Activated CD8-positive, alpha-beta T cell treated with anti-CD3 and anti-CD28 coated beads for 36 hours (primary cell): ENCODE results near the gene ANKS1B. TPM values are rescaled to one million over a fixed set of nuclear protein-coding genes. Genes with fewer than 3 reads are reported as not detected.

Experiments used
- ATAC-seq: fragments of 200-7000 bp; cut with Tn5 transposase; one replicate; pipeline ENCODE4 v1.10.0; 2021; ENCODE audit warnings: mild to moderate bottlenecking, moderate library complexity
- CTCF ChIA-PET: fragments of 350-600 bp; sonication (Branson Sonifier 250); formaldehyde crosslinking; loops from one replicate; lab custom pipeline; 2021; ENCODE audit warnings: antibody characterized with exemption; lab: Charles Lee
- POLR2A ChIA-PET: fragments of 350-600 bp; sonication (Branson Sonifier 250); formaldehyde crosslinking; loops from one replicate; lab custom pipeline; 2021; ENCODE audit warnings: antibody characterized with exemption; lab: Charles Lee
- DNase-seq: peaks from one replicate; pipeline ENCODE4 v3.0.0-alpha.2; 2020
- H3K27ac Mint-ChIP-seq: one replicate; pipeline ENCODE4 v1.8.0; 2021; ENCODE audit warnings: mild to moderate bottlenecking, mixed read lengths
- H3K27me3 Mint-ChIP-seq: one replicate; pipeline ENCODE4 v1.8.0; 2021; ENCODE audit warnings: mixed read lengths
- H3K36me3 Mint-ChIP-seq: one replicate; pipeline ENCODE4 v1.8.0; 2021; ENCODE audit warnings: low read depth, mixed read lengths
- H3K4me1 Mint-ChIP-seq: one replicate; pipeline ENCODE4 v1.8.0; 2021; ENCODE audit warnings: low read depth, mixed read lengths
- H3K4me3 Mint-ChIP-seq: one replicate; pipeline ENCODE4 v1.8.0; 2021; ENCODE audit warnings: mild to moderate bottlenecking, moderate library complexity, mixed read lengths
- H3K9me3 Mint-ChIP-seq: one replicate; pipeline ENCODE4 v1.8.0; 2021; ENCODE audit warnings: mixed read lengths
- CTCF ChIP-seq: fragments of 200-600 bp; IDR thresholded peaks from one replicate; pipeline ENCODE4 v1.8.0; 2022; ENCODE audit warnings: antibody characterized with exemption, mild to moderate bottlenecking
- intact Hi-C: fragments of 100-400 bp; cut with micrococcal nuclease; formaldehyde crosslinking; loops from one replicate; pipeline ENCODE4 v1.10.0; 2022
- total RNA-seq, 2 experiments: library from RNA; stranded (reverse); gene quantifications; one replicate each; pipeline ENCODE4 v1.2.3, GENCODE V29; 2021

The ANKS1B gene
- total RNA-seq, 2 experiments from 2014 or later = 0.54 TPM; not detected in 1

DNA sequence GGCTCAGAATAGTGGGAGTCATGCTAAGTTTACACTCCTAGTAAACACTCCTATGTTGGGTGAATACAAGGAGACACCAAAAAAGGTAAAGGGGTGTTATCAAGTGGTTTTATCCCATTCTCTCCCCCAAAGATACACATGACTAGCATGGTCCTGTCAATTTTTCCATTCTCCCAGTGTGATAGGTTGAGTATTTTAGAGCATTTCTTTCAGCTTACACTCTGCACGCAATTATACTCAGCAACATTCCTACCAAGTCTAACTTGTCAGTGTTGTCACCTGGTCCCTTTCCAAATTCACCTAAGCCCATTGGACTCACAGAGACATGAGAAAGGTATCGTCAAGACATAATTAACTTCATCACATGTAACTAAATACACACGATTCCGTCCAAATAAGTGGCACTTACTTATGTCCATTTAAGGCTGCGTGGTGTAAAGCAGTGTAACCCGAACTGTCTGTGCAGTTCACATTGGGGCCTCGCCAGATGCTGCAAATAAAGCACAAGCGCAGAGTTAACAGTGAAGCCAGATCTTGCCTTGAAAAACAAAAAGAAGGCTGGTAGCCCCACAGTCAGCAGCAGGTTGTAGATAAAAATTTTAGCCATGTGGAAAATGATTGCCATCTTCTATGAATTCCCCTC is 159.7 kb downstream of the ANKS1B start:
- intact Hi-C loops = no loop called here
- H3K36me3 Mint-ChIP-seq = no peaks in the 10 kb centered on the region
- ChIA-PET CTCF (no interaction called here), POLR2A (no interaction called here)
- TF ChIP-seq CTCF = no peak
- no peaks in the 10 kb centered on the region for H3K4me1 Mint-ChIP-seq
- no peaks in the 10 kb centered on the region for H3K27me3 Mint-ChIP-seq
- H3K4me3 Mint-ChIP-seq = no peak overlapping the region
- H3K27ac Mint-ChIP-seq = no peak overlapping the region
- ATAC-seq = no peak
- no peak for DNase-seq
- H3K9me3 Mint-ChIP-seq = peaks cover 2% of the 10 kb centered on the region

GRCh38 chr12:99822273-99822672 is 162.5 kb downstream of the ANKS1B start:
- H3K9me3 Mint-ChIP-seq = peaks cover 2% of the 10 kb centered on the region
- no peak for DNase-seq
- no peaks in the 10 kb centered on the region for H3K36me3 Mint-ChIP-seq
- no peaks in the 10 kb centered on the region for H3K4me1 Mint-ChIP-seq
- H3K27me3 Mint-ChIP-seq = no peaks in the 10 kb centered on the region
- H3K27ac Mint-ChIP-seq = no peak overlapping the region
- ChIA-PET POLR2A (no interaction called here), CTCF (no interaction called here)
- intact Hi-C loops = no loop called here
- TF ChIP-seq CTCF = no peak
- ATAC-seq = no peak
- H3K4me3 Mint-ChIP-seq = no peak overlapping the region

DNA sequence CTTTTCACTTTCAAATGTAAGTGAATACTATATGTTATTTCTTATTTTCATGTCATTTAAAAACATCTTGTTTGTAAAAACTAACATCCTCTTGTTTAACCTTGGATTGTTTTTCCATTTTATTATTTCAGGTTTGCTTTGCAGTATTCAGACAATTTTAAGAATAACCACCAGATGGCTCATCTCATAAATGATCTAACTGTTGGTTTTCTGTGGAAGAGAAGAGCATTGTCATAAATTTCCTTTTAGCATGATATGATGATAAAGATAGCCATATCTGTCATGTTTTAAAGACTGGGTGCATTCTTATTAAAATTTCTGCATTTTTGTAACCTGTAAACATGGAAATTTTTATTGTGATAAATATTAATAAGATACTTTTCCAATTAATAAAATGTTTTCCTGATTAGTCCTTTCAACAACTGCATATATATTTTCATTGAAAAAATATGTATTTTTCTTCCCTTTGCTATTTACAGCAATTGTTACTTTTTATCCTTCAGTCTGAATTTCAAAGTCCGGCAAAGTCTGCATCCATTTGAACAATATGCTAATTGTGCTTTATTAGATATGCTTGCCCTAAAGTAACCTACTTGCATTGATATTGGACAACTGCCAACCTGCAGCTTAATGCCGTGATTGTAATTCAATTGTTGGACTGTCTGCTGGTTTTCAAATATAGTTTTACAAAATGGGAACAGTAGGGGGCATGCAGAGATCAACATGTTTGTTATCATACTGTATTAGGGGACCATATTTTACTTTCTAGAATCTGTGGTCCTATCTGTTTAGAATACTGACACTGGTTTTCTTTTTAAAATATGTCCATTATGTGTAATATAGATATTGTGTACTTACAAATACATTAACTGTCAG is 173.8 kb downstream of the ANKS1B start:
- Mint-ChIP-seq H3K27ac (no peak overlapping the region), H3K4me3 (no peak overlapping the region), H3K27me3 (no peaks in the 10 kb centered on the region), H3K4me1 (no peaks in the 10 kb centered on the region), H3K9me3 (no peaks in the 10 kb centered on the region), H3K36me3 (no peaks in the 10 kb centered on the region)
- ATAC-seq (no peak), DNase-seq (no peak)
- ChIA-PET POLR2A (no interaction called here), CTCF (no interaction called here)
- intact Hi-C loops = no loop called here
- TF ChIP-seq CTCF = no peak

DNA sequence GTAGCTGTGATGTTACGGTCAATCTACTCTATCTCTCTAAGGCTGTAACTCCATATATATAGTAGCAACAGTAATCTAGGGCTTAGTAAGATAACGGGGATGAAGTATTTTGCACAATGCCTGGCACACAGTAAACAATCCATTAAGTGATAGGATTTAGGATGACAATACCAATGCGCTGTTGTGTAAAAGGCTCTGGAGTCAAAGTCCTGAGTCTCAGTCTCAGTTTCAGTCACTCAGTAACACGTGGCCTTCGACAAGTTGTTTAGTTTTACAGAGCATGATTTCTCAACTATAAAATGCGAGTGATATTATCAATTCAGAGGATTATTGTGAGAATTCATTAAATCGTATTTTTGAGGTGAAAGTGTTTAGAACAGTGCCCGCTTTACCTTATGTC is 174.8 kb downstream of the ANKS1B start:
- no peak overlapping the region for H3K4me3 Mint-ChIP-seq
- no peaks in the 10 kb centered on the region for H3K27me3 Mint-ChIP-seq

More for the DNA sequence above, 174.8 kb downstream of the ANKS1B start:
- intact Hi-C loops = no loop called here
- Mint-ChIP-seq H3K9me3 (no peaks in the 10 kb centered on the region), H3K27ac (no peak overlapping the region), H3K36me3 (no peaks in the 10 kb centered on the region), H3K4me1 (no peaks in the 10 kb centered on the region)
- ATAC-seq = no peak
- POLR2A ChIA-PET = no interaction called here
- TF ChIP-seq CTCF = no peak
- no peak for DNase-seq
- CTCF ChIA-PET = no interaction called here
